PC-9 (cell line): ENCODE data around the gene TFIP11. TPM values are rescaled to one million over a fixed set of nuclear protein-coding genes. Genes with fewer than 3 reads are reported as not detected.

Experiments
- BruUV-seq: library from RNA; stranded (reverse); fragments of 400-500 nt; replicated peaks from 2 replicates; lab custom pipeline; 2021; lab: Mats Ljungman, UMichigan
- CTCF ChIA-PET: fragments of 300-600 bp; sonication (Branson Sonifier 250); formaldehyde crosslinking; loops from one replicate; lab custom pipeline; 2022; ENCODE audit warnings: antibody characterized with exemption; lab: Charles Lee
- POLR2A ChIA-PET: fragments of 300-600 bp; sonication (Branson Sonifier 250); formaldehyde crosslinking; loops from one replicate; lab custom pipeline; 2022; ENCODE audit warnings: antibody characterized with exemption; ENCODE audit not compliant: unreplicated experiment; lab: Charles Lee
- DNase-seq, 2 experiments: peaks; one replicate each; pipeline versions ENCODE4 v3.0.0 to v3.0.0-alpha.2; 2015 to 2022; ENCODE audit warnings: mixed read lengths in 1 of 2
- H2AFZ ChIP-seq: fragments of 200-600 bp; sonication (generic); 2 replicates; pipeline ENCODE4 v1.8.1; 2017; ENCODE audit warnings: antibody characterized with exemption
- H3F3A ChIP-seq: fragments of 200-600 bp; sonication (generic); 2 replicates; pipeline ENCODE4 v1.8.1; 2017; ENCODE audit warnings: antibody characterized with exemption, mild to moderate bottlenecking, low read depth; ENCODE audit not compliant: insufficient read depth
- H3K27ac ChIP-seq: fragments of 200-600 bp; sonication (generic); 2 replicates; pipeline ENCODE4 v1.6.1; 2016; ENCODE audit warnings: mixed run types
- H3K27me3 ChIP-seq: fragments of 200-600 bp; sonication (generic); 2 replicates; pipeline ENCODE4 v1.6.1; 2016; ENCODE audit warnings: low read depth, mixed run types; ENCODE audit not compliant: insufficient read depth
- H3K36me3 ChIP-seq: fragments of 200-600 bp; sonication (generic); 2 replicates; pipeline ENCODE4 v1.6.1; 2016; ENCODE audit warnings: low read depth, mixed run types
- H3K4me1 ChIP-seq: fragments of 200-600 bp; sonication (generic); replicated peaks from 2 replicates; pipeline ENCODE4 v1.6.1; 2016; ENCODE audit warnings: mixed run types; ENCODE audit not compliant: insufficient read depth
- H3K4me2 ChIP-seq: fragments of 200-600 bp; sonication (generic); 2 replicates; pipeline ENCODE4 v1.6.1; 2017; ENCODE audit warnings: mixed run types
- H3K4me3 ChIP-seq: fragments of 200-600 bp; sonication (generic); 2 replicates; pipeline ENCODE4 v1.6.1; 2016; ENCODE audit warnings: mixed run types
- H3K79me2 ChIP-seq: fragments of 200-600 bp; sonication (generic); 2 replicates; pipeline ENCODE4 v1.6.1; 2017; ENCODE audit warnings: low read depth, mixed run types
- H3K9me2 ChIP-seq: fragments of 200-600 bp; sonication (generic); 2 replicates; pipeline ENCODE4 v1.8.1; 2017; ENCODE audit warnings: mild to moderate bottlenecking; ENCODE audit not compliant: insufficient read depth
- H3K9me3 ChIP-seq: fragments of 200-600 bp; sonication (generic); 2 replicates; pipeline ENCODE4 v1.8.1; 2016; ENCODE audit warnings: low read depth; ENCODE audit not compliant: insufficient read depth
- H4K20me1 ChIP-seq: fragments of 200-600 bp; sonication (generic); 2 replicates; pipeline ENCODE4 v1.8.1; 2017; ENCODE audit not compliant: insufficient read depth
- EZH2 ChIP-seq: fragments of 200-600 bp; sonication (generic); IDR thresholded peaks from 2 replicates; pipeline ENCODE4 v1.8.0; 2017; ENCODE audit warnings: antibody characterized with exemption, low read depth
- intact Hi-C: fragments of 100-400 bp; cut with micrococcal nuclease; formaldehyde crosslinking; loops from one replicate; pipeline ENCODE4 v1.10.0; 2022; ENCODE audit not compliant: unreplicated experiment
- total RNA-seq: library from RNA; stranded (reverse); gene quantifications from 2 replicates; pipeline ENCODE4 v1.2.3, GENCODE V29; 2021
- TF ChIP-seq, protein P1 (sequence below): fragments of 200-600 bp; sonication (generic); conservative IDR thresholded peaks from 2 replicates; pipeline ENCODE4 v1.6.1; 2017; ENCODE audit warnings: mixed run types, antibody characterized with exemption, mild to moderate bottlenecking, moderate library complexity

The TFIP11 gene
- total RNA-seq, 1 experiment from 2014 or later = 17.3 TPM

DNA sequence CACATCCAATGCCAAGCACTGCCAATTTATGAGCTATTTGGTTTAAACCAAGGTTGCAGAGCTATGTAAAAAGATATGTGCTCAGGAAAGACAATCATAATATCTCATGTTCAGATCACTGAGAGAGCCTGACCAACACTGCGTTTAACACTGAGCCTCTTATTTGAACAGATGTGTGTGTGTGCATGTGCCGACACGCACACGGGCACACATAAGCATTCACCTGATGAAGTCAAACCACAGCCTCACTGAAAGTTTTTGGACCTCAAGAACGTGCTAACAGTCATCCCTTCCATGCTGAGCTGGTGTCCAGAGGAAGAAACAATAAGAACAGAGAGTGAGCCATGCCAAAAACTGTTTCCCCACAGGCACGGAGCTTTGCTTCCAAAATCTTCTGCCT, 52.1 kb downstream of the TFIP11 start:
- ChIA-PET CTCF (interaction anchor here (0.6 kb wide), 1 partner anchor 29 kb away, joined by 4 read pairs; no protein-coding TSS in a partner anchor), POLR2A (no interaction called here)
- Histone ChIP-seq H3K4me3 (no peak overlapping the region), H3K27me3 (no peaks in the 10 kb centered on the region), H2AFZ (no peak overlapping the region), H3K79me2 (no peaks in the 10 kb centered on the region), H3K36me3 (no peaks in the 10 kb centered on the region; the same call in none of the 2 replicates), H3F3A (no peaks in the 10 kb centered on the region), H3K9me3 (no peaks in the 10 kb centered on the region), H3K9me2 (no peaks in the 10 kb centered on the region), H4K20me1 (peaks cover 22% of the 10 kb centered on the region), H3K4me2 (no peak overlapping the region), H3K27ac (no peak overlapping the region), H3K4me1 (no peaks in the 10 kb centered on the region)
- TF ChIP-seq, protein P1, sequence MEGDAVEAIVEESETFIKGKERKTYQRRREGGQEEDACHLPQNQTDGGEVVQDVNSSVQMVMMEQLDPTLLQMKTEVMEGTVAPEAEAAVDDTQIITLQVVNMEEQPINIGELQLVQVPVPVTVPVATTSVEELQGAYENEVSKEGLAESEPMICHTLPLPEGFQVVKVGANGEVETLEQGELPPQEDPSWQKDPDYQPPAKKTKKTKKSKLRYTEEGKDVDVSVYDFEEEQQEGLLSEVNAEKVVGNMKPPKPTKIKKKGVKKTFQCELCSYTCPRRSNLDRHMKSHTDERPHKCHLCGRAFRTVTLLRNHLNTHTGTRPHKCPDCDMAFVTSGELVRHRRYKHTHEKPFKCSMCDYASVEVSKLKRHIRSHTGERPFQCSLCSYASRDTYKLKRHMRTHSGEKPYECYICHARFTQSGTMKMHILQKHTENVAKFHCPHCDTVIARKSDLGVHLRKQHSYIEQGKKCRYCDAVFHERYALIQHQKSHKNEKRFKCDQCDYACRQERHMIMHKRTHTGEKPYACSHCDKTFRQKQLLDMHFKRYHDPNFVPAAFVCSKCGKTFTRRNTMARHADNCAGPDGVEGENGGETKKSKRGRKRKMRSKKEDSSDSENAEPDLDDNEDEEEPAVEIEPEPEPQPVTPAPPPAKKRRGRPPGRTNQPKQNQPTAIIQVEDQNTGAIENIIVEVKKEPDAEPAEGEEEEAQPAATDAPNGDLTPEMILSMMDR = no peak
- no peak for TF ChIP-seq EZH2
- intact Hi-C loops = no loop called here
- DNase-seq = no peak
- BruUV-seq = no TSS peak

DNA sequence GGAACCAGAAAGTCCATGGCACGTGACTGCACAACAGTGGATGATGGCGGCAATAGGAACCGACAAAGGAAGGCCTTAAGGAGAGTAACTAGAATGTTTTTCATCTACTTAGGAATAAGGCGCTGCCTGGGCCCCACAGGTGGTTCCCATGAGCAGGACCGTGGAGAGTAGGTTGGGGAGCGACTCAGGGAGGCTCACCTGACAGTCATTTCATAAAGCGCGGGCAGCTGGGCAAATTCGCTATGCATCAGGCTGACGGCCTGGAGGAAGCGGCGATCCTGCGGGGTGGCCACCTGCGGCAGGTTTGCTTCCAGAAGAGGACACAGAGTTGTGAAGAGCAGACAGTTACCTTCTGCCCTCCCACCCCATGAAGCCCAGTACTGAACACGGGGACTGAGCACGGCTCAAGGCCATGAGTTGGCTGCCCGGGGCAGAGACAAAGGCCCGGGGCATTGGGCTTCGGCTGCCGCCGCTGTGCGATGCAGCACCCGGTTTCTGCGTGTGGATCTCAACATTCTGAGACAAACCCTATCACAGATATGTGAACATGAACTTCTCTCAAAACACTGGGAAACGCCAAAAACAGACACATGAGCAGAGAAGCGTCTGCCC, 54.5 kb downstream of the TFIP11 start:
- Histone ChIP-seq H3K4me2 (no peak overlapping the region), H3K27me3 (no peaks in the 10 kb centered on the region), H3K27ac (no peak overlapping the region), H3K9me2 (no peaks in the 10 kb centered on the region), H3K79me2 (no peaks in the 10 kb centered on the region), H3K9me3 (no peaks in the 10 kb centered on the region), H3K4me1 (no peaks in the 10 kb centered on the region), H3F3A (no peaks in the 10 kb centered on the region), H2AFZ (no peak overlapping the region), H3K4me3 (no peak overlapping the region), H3K36me3 (no peaks in the 10 kb centered on the region; the same call in 1 of the 2 replicates), H4K20me1 (peaks cover 22% of the 10 kb centered on the region)
- TF ChIP-seq, protein P1 = no peak
- POLR2A ChIA-PET = no interaction called here
- no peak for DNase-seq
- intact Hi-C loops = no loop called here
- CTCF ChIA-PET = interaction anchor here (0.6 kb wide), 1 partner anchor 83 kb away, joined by 14 read pairs; no protein-coding TSS in a partner anchor
- BruUV-seq = no TSS peak

DNA sequence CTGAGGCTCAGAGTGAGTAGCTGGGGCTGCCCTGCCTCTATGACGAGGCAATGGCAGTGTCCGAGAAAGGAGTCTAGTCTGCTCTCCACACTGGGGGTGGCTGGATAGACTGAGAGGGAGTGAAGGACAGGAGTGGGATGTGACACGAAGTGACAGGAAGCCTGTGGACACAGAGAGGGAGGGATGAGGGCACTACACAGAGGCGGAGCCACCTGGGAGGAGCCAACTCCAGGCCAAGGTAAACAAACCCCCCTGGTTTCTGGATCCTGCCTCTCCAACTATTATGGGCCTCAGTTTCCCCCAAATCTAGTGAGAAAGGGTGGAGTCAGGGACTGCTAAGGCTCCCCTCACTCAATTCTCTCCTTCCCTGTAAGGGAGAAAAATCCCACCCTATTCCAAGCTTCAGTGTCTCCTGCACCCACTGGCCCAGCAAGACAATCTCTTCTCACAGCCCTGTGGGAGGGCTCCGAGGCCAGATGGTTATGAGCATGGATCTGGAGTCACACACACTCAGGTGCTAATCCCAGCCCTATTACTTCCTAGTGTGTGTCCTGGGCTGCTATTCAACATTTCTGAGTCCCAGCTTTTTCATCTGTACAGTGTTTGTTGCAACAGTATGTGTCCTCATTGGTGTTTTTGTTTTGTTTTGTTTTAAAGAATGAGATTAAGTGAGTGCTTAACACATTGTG, 58.3 kb downstream of the TFIP11 start:
- no peak for DNase-seq
- CTCF ChIA-PET = no interaction called here
- Histone ChIP-seq H2AFZ (no peak overlapping the region), H3K9me2 (no peaks in the 10 kb centered on the region), H3K9me3 (no peaks in the 10 kb centered on the region), H3K79me2 (no peaks in the 10 kb centered on the region), H3K36me3 (no peaks in the 10 kb centered on the region; the same call in 1 of the 2 replicates), H3K27ac (no peak overlapping the region), H3K4me1 (no peaks in the 10 kb centered on the region), H3F3A (no peaks in the 10 kb centered on the region), H4K20me1 (no peaks in the 10 kb centered on the region), H3K4me2 (no peak overlapping the region), H3K27me3 (no peaks in the 10 kb centered on the region), H3K4me3 (no peak overlapping the region)
- POLR2A ChIA-PET = no interaction called here
- TF ChIP-seq, protein P1 = no peak
- TF ChIP-seq EZH2 = no peak
- intact Hi-C loops = no loop called here
- BruUV-seq = no TSS peak
